Measurements from ENCODE around the gene GRIN2D. TPM values are rescaled to one million over a fixed set of nuclear protein-coding genes. Genes with fewer than 3 reads are reported as not detected.

Gene GRIN2D
- total and polyA plus RNA-seq, 2 of the 8 experiments (the other 6 are each of a cell fraction or from before 2014, with no cell fraction given): 2.2 to 12.4 TPM

DNA sequence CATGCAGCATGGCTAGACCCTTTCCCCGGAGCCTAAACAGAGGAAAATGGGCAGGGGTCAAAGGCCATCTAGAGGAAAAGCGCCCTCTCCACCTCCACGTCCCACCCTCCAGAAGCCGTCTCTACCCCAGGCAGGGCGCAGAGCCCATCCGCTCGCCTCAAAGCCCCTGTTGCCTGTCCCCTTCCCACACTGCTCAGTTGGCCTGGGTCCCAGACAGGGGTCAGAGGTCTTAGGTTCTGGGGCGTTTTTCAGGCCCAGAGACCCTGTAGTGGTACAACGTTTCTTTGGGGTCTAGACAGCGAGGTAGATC, 30.0 kb upstream of the GRIN2D start (continued):
- no peak for TF ChIP-seq CREB1 (IDR thresholded peaks at IDR 0.05)
- no peak for TF ChIP-seq CEBPB (IDR thresholded peaks at IDR 0.05; ENCODE audit: low read depth, low read length)

Data from H1 (cell line).